ENCODE data around the gene RANBP3L. TPM values are rescaled to one million over a fixed set of nuclear protein-coding genes. Genes with fewer than 3 reads are reported as not detected.
"Not testable (repeated sequence)": the region's sequence is repeated elsewhere in the genome, so short reads cannot be mapped to it uniquely, and the experiment has no call there.

Gene RANBP3L
- total and polyA plus RNA-seq, 8 donors, result 0.20 to 17.0 (median 1.9) TPM; not detected in 2

- no peaks in the 10 kb centered on the region for H3K27me3 ChIP-seq
- H3K4me1 ChIP-seq, result peaks cover 4 to 39% (median 17%) of the 10 kb centered on the region in 4 donors
- intact Hi-C loops (cut with DNase I; ENCODE audit: low total_unique reads), result no loop called here
- DNase-seq, result no peak
- no peak for TF ChIP-seq EP300 (IDR thresholded peaks at IDR 0.05)
- no peak for TF ChIP-seq CTCF (IDR thresholded peaks at IDR 0.05)
- no peak for TF ChIP-seq POLR2A (IDR thresholded peaks at IDR 0.05)
- TF ChIP-seq POLR2AphosphoS5 (IDR thresholded peaks at IDR 0.05), result no peak
- H3K36me3 ChIP-seq, result no peaks in the 10 kb centered on the region
- H3K27ac ChIP-seq, result no peak overlapping the region
- H3K4me3 ChIP-seq, result no peak overlapping the region
- no peaks in the 10 kb centered on the region for H3K9me3 ChIP-seq
- WGBS, 5 donors, result 80 to 89% (median 87%) methylated on average over 3 of the region's 3 CpGs
These were observed 4.0 kb downstream of the RANBP3L start for GRCh38 chr5:36297653-36298052.

- no peak overlapping the region for H3K4me3 ChIP-seq
- TF ChIP-seq POLR2AphosphoS5 (IDR thresholded peaks at IDR 0.05), result no peak
- no peak for TF ChIP-seq CTCF (IDR thresholded peaks at IDR 0.05)
- no peak for TF ChIP-seq EP300 (IDR thresholded peaks at IDR 0.05)
- TF ChIP-seq POLR2A (IDR thresholded peaks at IDR 0.05), result no peak
- H3K27ac ChIP-seq, result no peak overlapping the region
- H3K4me1 ChIP-seq, result no peaks in the 10 kb centered on the region
- no peaks in the 10 kb centered on the region for H3K27me3 ChIP-seq
- intact Hi-C loops (cut with DNase I; ENCODE audit: low total_unique reads), result no loop called here
- no peaks in the 10 kb centered on the region for H3K9me3 ChIP-seq
- DNase-seq, result no peak
- H3K36me3 ChIP-seq, result no peaks in the 10 kb centered on the region
- WGBS, 5 donors, result 18 to 48% (median 34%) methylated on average over 2 of the region's 2 CpGs
These were observed 15.7 kb downstream of the RANBP3L start for GRCh38 chr5:36285837-36286615.

GRCh38 chr5:36283775-36284174, 17.9 kb downstream of the RANBP3L start:
- H3K36me3 ChIP-seq; H3K4me3 ChIP-seq; H3K27me3 ChIP-seq; H3K4me1 ChIP-seq; intact Hi-C loops (cut with DNase I; ENCODE audit: low total_unique reads); DNase-seq; H3K9me3 ChIP-seq; H3K27ac ChIP-seq: not testable (repeated sequence)
- 81 to 95% (median 84%) methylated on average over 3 of the region's 3 CpGs for WGBS, 5 donors

- Histone ChIP-seq H3K36me3 (no peaks in the 10 kb centered on the region), H3K4me1 (peaks cover 0 to 7% (median 2%) of the 10 kb centered on the region in 4 donors), H3K4me3 (no peak overlapping the region), H3K9me3 (no peaks in the 10 kb centered on the region), H3K27ac (no peak overlapping the region), H3K27me3 (no peaks in the 10 kb centered on the region)
- intact Hi-C loops (cut with DNase I; ENCODE audit: low total_unique reads), result no loop called here
- no peak for DNase-seq
- 70 to 77% (median 74%) methylated on average over 2 of the region's 2 CpGs for WGBS, 5 donors
- no peak for TF ChIP-seq CTCF (IDR thresholded peaks at IDR 0.05)
- no peak for TF ChIP-seq POLR2AphosphoS5 (IDR thresholded peaks at IDR 0.05)
- TF ChIP-seq EP300 (IDR thresholded peaks at IDR 0.05), result no peak
- no peak for TF ChIP-seq POLR2A (IDR thresholded peaks at IDR 0.05)
These were observed 20.1 kb downstream of the RANBP3L start for GRCh38 chr5:36281626-36282025.

GRCh38 chr5:36279054-36279698, 22.5 kb downstream of the RANBP3L start:
- intact Hi-C loops (cut with DNase I; ENCODE audit: low total_unique reads), result no loop called here
- Histone ChIP-seq H3K27me3 (no peaks in the 10 kb centered on the region), H3K27ac (no peak overlapping the region), H3K36me3 (no peaks in the 10 kb centered on the region), H3K4me3 (no peak overlapping the region), H3K9me3 (no peaks in the 10 kb centered on the region), H3K4me1 (peaks cover 0 to 12% (median 4%) of the 10 kb centered on the region in 4 donors)
- no peak for TF ChIP-seq POLR2A (IDR thresholded peaks at IDR 0.05)
- no peak for TF ChIP-seq POLR2AphosphoS5 (IDR thresholded peaks at IDR 0.05)
- TF ChIP-seq EP300 (IDR thresholded peaks at IDR 0.05), result no peak
- TF ChIP-seq CTCF (IDR thresholded peaks at IDR 0.05), result no peak
- no peak for DNase-seq
- 49 to 56% (median 54%) methylated on average over 3 of the region's 3 CpGs for WGBS, 5 donors

All from stomach (tissue), 9 donors.